K562 (cell line): Measurements from ENCODE around the gene FDX2. TPM values are rescaled to one million over a fixed set of nuclear protein-coding genes. Genes with fewer than 3 reads are reported as not detected.

Experiments used
- BACH1 ChIP-seq: fragments of 200-800 bp; sonication (Bioruptor generic); IDR thresholded peaks from 2 replicates; pipeline ENCODE4 v1.6.1; 2016; ENCODE audit warnings: missing genetic modification characterization, missing compliant biosample characterization
- FOXJ2 ChIP-seq: fragments of 200-800 bp; sonication (Bioruptor generic); IDR thresholded peaks from 2 replicates; pipeline ENCODE4 v1.6.1; 2016; ENCODE audit warnings: missing genetic modification characterization, missing compliant biosample characterization
- KAT8 ChIP-seq: fragments of 450-650 bp; IDR thresholded peaks from 2 replicates; pipeline ENCODE4 v1.6.1; 2016; ENCODE audit warnings: low read depth, mild to moderate bottlenecking
- KLF13 ChIP-seq: fragments of 450-650 bp; IDR thresholded peaks from 2 replicates; pipeline ENCODE4 v1.6.1; 2016; ENCODE audit warnings: missing genetic modification characterization, low read depth, mild to moderate bottlenecking, missing compliant biosample characterization, moderate library complexity, borderline replicate concordance
- PRDM10 ChIP-seq: fragments of 450-650 bp; IDR thresholded peaks from 2 replicates; pipeline ENCODE4 v1.6.1; 2018; ENCODE audit not compliant: partially characterized antibody
- ZBTB40 ChIP-seq, 2 experiments: fragments of 450-650 bp in 1 of 2; sonication (generic) in 1 of 2; formaldehyde crosslinking in 1 of 2; IDR thresholded peaks; 2 replicates each; pipeline versions ENCODE4 v1.7.1 to v1.9.0; 2016 to 2022; ENCODE audit warnings: inconsistent platforms in 1 of 2, mild to moderate bottlenecking in 1 of 2, missing genetic modification reagents in 1 of 2
- ZNF197 ChIP-seq: fragments of 200-800 bp; sonication (Bioruptor generic); IDR thresholded peaks from 2 replicates; pipeline ENCODE4 v1.6.1; 2016; ENCODE audit warnings: low read depth, missing genetic modification characterization, missing compliant biosample characterization
- polyA plus RNA-seq, 8 experiments: library from polyadenylated mRNA; depleted of rRNA in 4 of 8; stranded (reverse) in 5 of 8; unstranded in 3 of 8; fragments of >200 nt; fragmentation: Nextera tagmentation in 2 of 8; fragmentation: Illumina TruSeq in 1 of 8; extraction: Ambion mirVana in 2 of 8; extraction: Trizol in 1 of 8; gene quantifications; 2 replicates each; pipeline versions ENCODE4 v1.2.1 to v1.2.3, GENCODE V29; 2011 to 2014; ENCODE audit warnings: inconsistent platforms in 1 of 8, missing spikeins in 1 of 8
- total RNA-seq, 7 experiments: library from RNA; depleted of rRNA in 6 of 7; stranded (reverse); fragments of >200 nt in 6 of 7; fragmentation: Illumina TruSeq in 2 of 7; extraction: Trizol in 2 of 7; gene quantifications; 2 replicates each; pipeline versions ENCODE4 v1.2.1 to v1.2.3, GENCODE V29; 2011 to 2021; ENCODE audit warnings: low replicate concordance in 1 of 7
- TF ChIP-seq, protein P1 (sequence below): fragments of 450-650 bp; formaldehyde crosslinking; conservative IDR thresholded peaks from 2 replicates; pipeline ENCODE4 v1.4.0; 2022; ENCODE audit warnings: mild to moderate bottlenecking, missing genetic modification characterization

The FDX2 gene
- total and polyA plus RNA-seq, 9 of the 15 experiments (the other 6 are each of a cell fraction or from before 2014, with no cell fraction given), result 2.5 to 49.8 (median 29.7) TPM

DNA sequence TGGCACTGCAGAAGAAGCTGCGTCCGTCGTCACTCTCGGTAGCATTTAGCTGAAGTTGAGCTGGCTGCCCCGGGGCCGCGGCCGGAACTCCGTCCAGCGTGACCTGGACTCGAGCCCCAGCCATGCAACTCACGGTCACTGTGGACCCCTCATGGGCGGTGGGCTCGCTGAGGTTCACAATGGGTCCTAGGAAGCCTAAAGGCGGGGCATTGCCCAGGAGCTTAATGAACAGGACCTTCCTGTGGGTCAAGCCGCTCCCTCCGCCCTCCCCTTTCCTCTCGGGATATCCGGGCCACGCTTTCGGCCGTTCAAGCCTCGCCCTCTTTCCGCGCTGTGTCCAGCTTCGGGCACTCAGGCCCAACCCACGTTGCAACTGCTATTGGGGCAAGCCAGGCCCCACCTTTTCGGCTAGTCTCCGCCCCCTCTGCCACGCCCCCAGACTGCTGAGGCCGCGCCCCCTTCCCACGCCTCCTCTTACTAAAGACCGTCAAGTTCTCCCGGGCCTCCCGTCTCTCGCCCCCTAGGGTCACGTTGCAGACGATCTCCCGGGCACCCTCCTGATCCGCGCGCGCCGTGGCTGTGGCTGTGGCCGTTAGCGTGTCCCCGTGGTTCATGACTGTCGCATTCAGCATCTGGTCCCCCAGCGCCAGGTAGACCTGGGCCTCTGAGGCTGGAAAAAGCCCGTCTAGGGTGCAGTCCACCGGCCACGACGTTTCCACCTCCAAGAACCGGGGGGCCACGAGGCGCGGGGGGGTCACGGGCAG lies 19.0 kb upstream of the FDX2 start (continued):
- TF ChIP-seq ZBTB40 (IDR thresholded peaks at IDR 0.05) (peak; percentile 60), ZBTB40 (CRISPR knock-in tag; IDR thresholded peaks at IDR 0.05) (no peak), ZNF197 (no peak), PRDM10 (peak; percentile 75), BACH1 (tag) (no peak), KLF13 (tag) (0 out of 2 replicates have a peak, but pooled peaks have one; percentile 10), KAT8 (no peak), FOXJ2 (tag) (no peak)
- TF ChIP-seq, protein P1, sequence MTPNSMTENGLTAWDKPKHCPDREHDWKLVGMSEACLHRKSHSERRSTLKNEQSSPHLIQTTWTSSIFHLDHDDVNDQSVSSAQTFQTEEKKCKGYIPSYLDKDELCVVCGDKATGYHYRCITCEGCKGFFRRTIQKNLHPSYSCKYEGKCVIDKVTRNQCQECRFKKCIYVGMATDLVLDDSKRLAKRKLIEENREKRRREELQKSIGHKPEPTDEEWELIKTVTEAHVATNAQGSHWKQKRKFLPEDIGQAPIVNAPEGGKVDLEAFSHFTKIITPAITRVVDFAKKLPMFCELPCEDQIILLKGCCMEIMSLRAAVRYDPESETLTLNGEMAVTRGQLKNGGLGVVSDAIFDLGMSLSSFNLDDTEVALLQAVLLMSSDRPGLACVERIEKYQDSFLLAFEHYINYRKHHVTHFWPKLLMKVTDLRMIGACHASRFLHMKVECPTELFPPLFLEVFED, result no peak
